Measurements from ENCODE around the gene PAPOLA. TPM values are rescaled to one million over a fixed set of nuclear protein-coding genes. Genes with fewer than 3 reads are reported as not detected.
"Not testable (repeated sequence)": the region's sequence is repeated elsewhere in the genome, so short reads cannot be mapped to it uniquely, and the experiment has no call there.

Gene PAPOLA
- total RNA-seq, 4 donors from 2014 or later: 106 to 357 (median 257) TPM

GRCh38 chr14:96497586-96497985 is 4.6 kb upstream of the PAPOLA start:
- Histone ChIP-seq H3K27ac (no peak overlapping the region), H3K36me3 (no peaks in the 10 kb centered on the region), H3K4me3 (no peak overlapping the region), H3K9me3 (no peaks in the 10 kb centered on the region), H3K27me3 (no peaks in the 10 kb centered on the region), H3K4me1 (no peaks in the 10 kb centered on the region)
- no peak for DNase-seq
- intact Hi-C loops (cut with DNase I; ENCODE audit: low total_unique reads): no loop called here
- TF ChIP-seq POLR2A (IDR thresholded peaks at IDR 0.05) (no peak), CTCF (IDR thresholded peaks at IDR 0.05) (no peak)

- DNase-seq: no peak
- TF ChIP-seq CTCF (IDR thresholded peaks at IDR 0.05) (no peak), POLR2A (IDR thresholded peaks at IDR 0.05) (no peak)
Observed at GRCh38 chr14:96501217-96501739, 904 bp upstream of the PAPOLA start.

GRCh38 chr14:96502621-96503305 is 581 bp downstream of the PAPOLA start:
- intact Hi-C loops (cut with DNase I; ENCODE audit: low total_unique reads): no loop called here
- TF ChIP-seq POLR2A (IDR thresholded peaks at IDR 0.05): no peak
- no peak for TF ChIP-seq CTCF (IDR thresholded peaks at IDR 0.05)
- peaks cover 0 to 4% of the 10 kb centered on the region in 2 donors for H3K4me1 ChIP-seq

More at GRCh38 chr14:96501217-96501739, 904 bp upstream of the PAPOLA start:
- H3K9me3 ChIP-seq: no peaks in the 10 kb centered on the region
- H3K27me3 ChIP-seq: no peaks in the 10 kb centered on the region
- H3K4me1 ChIP-seq: peaks cover 0 to 2% of the 10 kb centered on the region in 2 donors
- no peaks in the 10 kb centered on the region for H3K36me3 ChIP-seq
- H3K27ac ChIP-seq: peak overlapping the region; percentile 90 to 98
- peak overlapping the region; percentile 77 to 96 for H3K4me3 ChIP-seq
- intact Hi-C loops (cut with DNase I; ENCODE audit: low total_unique reads): no loop called here

GRCh38 chr14:96503306-96503679 is 1.1 kb downstream of the PAPOLA start:
- H3K27me3 ChIP-seq: no peaks in the 10 kb centered on the region
- DNase-seq: no peak
- H3K4me3 ChIP-seq: peak overlapping the region; percentile 77 to 96
- H3K9me3 ChIP-seq: no peaks in the 10 kb centered on the region
- TF ChIP-seq POLR2A (IDR thresholded peaks at IDR 0.05) (no peak), CTCF (IDR thresholded peaks at IDR 0.05) (no peak)
- peak overlapping the region; percentile 90 to 98 for H3K27ac ChIP-seq
- H3K4me1 ChIP-seq: peaks cover 0 to 4% of the 10 kb centered on the region in 2 donors
- intact Hi-C loops (cut with DNase I; ENCODE audit: low total_unique reads): no loop called here
- no peaks in the 10 kb centered on the region for H3K36me3 ChIP-seq

More at GRCh38 chr14:96502621-96503305, 581 bp downstream of the PAPOLA start:
- Histone ChIP-seq H3K27ac (peak overlapping the region; percentile 90 to 98), H3K9me3 (no peaks in the 10 kb centered on the region), H3K4me3 (peak overlapping the region; percentile 77 to 96), H3K27me3 (no peaks in the 10 kb centered on the region), H3K36me3 (no peaks in the 10 kb centered on the region)
- DNase-seq: peak in 1 of 2 donors; percentile 21

- H3K4me1 ChIP-seq; H3K27me3 ChIP-seq; intact Hi-C loops (cut with DNase I; ENCODE audit: low total_unique reads); DNase-seq; H3K27ac ChIP-seq; H3K36me3 ChIP-seq; H3K4me3 ChIP-seq; H3K9me3 ChIP-seq: not testable (repeated sequence)
Observed at GRCh38 chr14:96504353-96504752, 2.2 kb downstream of the PAPOLA start.
